OCI-LY3 (cell line): Measurements from ENCODE around the gene CCNI.

Source experiments
- EZH2phosphoT487 ChIP-seq: fragments of 200-600 bp; shearing (Covaris generic); IDR thresholded peaks from 2 replicates; pipeline ENCODE4 v1.6.1; 2018; ENCODE audit warnings: antibody characterized with exemption, mixed run types, low read depth
- TF ChIP-seq, protein P1 (sequence below): fragments of 200-600, 300-600 bp; sonication (generic); IDR thresholded peaks from 2 replicates; pipeline ENCODE4 v1.5.1; 2014; ENCODE audit warnings: antibody characterized with exemption, low read length, low read depth

DNA sequence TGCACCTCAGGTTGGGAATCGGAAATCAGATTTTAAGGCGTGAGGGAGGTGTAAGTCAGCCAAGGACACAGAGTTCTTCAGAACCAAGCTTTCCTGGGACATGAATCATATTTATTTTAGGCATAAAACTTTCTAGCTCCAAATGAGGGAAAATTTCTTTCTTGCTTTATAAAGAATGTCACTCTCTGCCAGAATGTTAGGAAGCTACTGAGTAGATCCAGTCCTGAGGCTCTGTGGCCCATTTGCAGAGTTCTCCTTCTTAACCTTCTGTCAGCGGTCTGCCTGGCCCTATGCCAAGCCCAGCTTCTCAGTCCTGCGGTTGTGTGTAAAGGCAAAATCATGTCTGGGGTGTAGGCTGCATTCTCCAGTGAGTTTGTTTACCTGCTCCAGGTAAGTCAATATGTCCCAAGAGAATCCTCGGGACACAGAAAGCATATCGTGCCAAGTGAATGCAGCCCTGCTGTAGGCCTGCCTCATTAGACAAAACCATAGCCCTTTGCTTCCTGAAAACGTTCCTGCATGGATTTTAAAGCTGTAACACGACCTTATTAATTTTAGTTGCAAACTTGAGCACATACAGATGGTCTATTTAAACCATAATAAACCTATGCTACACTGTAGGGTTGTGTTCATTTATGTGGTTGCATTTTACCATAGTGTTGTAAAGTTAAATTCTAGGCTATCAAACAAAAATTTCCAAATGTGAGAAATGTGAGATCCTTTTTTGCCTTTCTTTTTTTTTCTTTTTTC is 29.2 kb upstream of the CCNI start:
- TF ChIP-seq, protein P1, sequence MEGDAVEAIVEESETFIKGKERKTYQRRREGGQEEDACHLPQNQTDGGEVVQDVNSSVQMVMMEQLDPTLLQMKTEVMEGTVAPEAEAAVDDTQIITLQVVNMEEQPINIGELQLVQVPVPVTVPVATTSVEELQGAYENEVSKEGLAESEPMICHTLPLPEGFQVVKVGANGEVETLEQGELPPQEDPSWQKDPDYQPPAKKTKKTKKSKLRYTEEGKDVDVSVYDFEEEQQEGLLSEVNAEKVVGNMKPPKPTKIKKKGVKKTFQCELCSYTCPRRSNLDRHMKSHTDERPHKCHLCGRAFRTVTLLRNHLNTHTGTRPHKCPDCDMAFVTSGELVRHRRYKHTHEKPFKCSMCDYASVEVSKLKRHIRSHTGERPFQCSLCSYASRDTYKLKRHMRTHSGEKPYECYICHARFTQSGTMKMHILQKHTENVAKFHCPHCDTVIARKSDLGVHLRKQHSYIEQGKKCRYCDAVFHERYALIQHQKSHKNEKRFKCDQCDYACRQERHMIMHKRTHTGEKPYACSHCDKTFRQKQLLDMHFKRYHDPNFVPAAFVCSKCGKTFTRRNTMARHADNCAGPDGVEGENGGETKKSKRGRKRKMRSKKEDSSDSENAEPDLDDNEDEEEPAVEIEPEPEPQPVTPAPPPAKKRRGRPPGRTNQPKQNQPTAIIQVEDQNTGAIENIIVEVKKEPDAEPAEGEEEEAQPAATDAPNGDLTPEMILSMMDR: no peak
- no peak for TF ChIP-seq EZH2phosphoT487
